HepG2 (cell line): ENCODE data around the gene CDC34. TPM values are rescaled to one million over a fixed set of nuclear protein-coding genes. Genes with fewer than 3 reads are reported as not detected.

ENCODE experiments used
- ATAC-seq: fragments of 200-7000 bp; cut with Tn5 transposase; 3 replicates; pipeline ENCODE4 v1.9.1; 2020; ENCODE audit warnings: mild to moderate bottlenecking, moderate library complexity
- BruUV-seq: library from RNA; stranded (reverse); fragments of 400-500 nt; replicated peaks from 2 replicates; lab custom pipeline; 2021; lab: Mats Ljungman, UMichigan
- CTCF ChIA-PET: fragments of 300-600 bp; formaldehyde crosslinking; extraction: SDS; loops from one replicate; lab custom pipeline; 2021; ENCODE audit warnings: low total read pairs, inconsistent platforms, low intra/inter-chr PET ratio; lab: Yijun Ruan, JAX
- POLR2A ChIA-PET: fragments of 350-600 bp; sonication (Branson Sonifier 250); formaldehyde crosslinking; loops from one replicate; lab custom pipeline; 2020; ENCODE audit warnings: antibody characterized with exemption, inconsistent platforms; lab: Yijun Ruan, JAX
- DNase-seq: peaks from one replicate; pipeline ENCODE4 v3.0.0-alpha.2; 2015; ENCODE audit warnings: low spot score
- FAIRE-seq: peaks from 3 replicates; lab custom pipeline; 2011; peaks lifted over from hg19 to GRCh38; lab: Jason Lieb, UNC
- H2AFZ ChIP-seq: one replicate; pipeline ENCODE4 v1.6.1; 2011; ENCODE audit warnings: low read length, inconsistent platforms
- H3K27ac ChIP-seq: fragments of 300-600 bp; 3 replicates; pipeline ENCODE4 v1.8.0; 2011; ENCODE audit warnings: mixed run types, mild to moderate bottlenecking, mixed read lengths, low read length, inconsistent platforms; ENCODE audit not compliant: insufficient read depth; ENCODE audit errors: extremely low read length
- H3K27me3 ChIP-seq, 2 experiments: fragments of 200-600 bp in 1 of 2; 2 replicates in 1 of 2; 3 replicates in 1 of 2; pipeline versions ENCODE4 v1.6.0 to v1.8.0; 2011; ENCODE audit warnings: low read length in 2 of 2, mild to moderate bottlenecking in 2 of 2, moderate library complexity in 2 of 2, inconsistent platforms in 1 of 2; ENCODE audit not compliant: insufficient read depth in 2 of 2, control insufficient read depth in 1 of 2
- H3K36me3 ChIP-seq, 2 experiments: fragments of 200-600 bp in 1 of 2; replicated peaks in 1 of 2; 2 replicates in 1 of 2; 3 replicates in 1 of 2; pipeline versions ENCODE4 v1.5.1 to v1.8.0; 2011; ENCODE audit warnings: low read length in 2 of 2, inconsistent platforms in 1 of 2; ENCODE audit not compliant: insufficient read depth in 2 of 2, control insufficient read depth in 1 of 2
- H3K4me1 ChIP-seq: 2 replicates; pipeline ENCODE4 v1.5.1; 2012; ENCODE audit warnings: low read length, inconsistent platforms; ENCODE audit not compliant: insufficient read depth
- H3K4me2 ChIP-seq: 2 replicates; pipeline ENCODE4 v1.6.0; 2011; ENCODE audit warnings: low read depth, low read length, inconsistent platforms
- H3K4me3 ChIP-seq, 3 experiments: fragments of 200-600 bp in 1 of 3; sonication (generic), shearing (Covaris generic) in 1 of 3; replicated peaks in 1 of 3; 2 replicates each; pipeline ENCODE4 v1.5.1; 2011 to 2016; ENCODE audit warnings: low read length in 3 of 3, inconsistent platforms in 2 of 3, low read depth in 2 of 3, mild to moderate bottlenecking in 2 of 3, control low read depth in 1 of 3, mixed read lengths in 1 of 3; ENCODE audit not compliant: insufficient read depth in 1 of 3
- H3K79me2 ChIP-seq: one replicate; pipeline ENCODE4 v1.6.1; 2011; ENCODE audit warnings: low read length, inconsistent platforms; ENCODE audit not compliant: insufficient read depth
- H3K9ac ChIP-seq: 2 replicates; pipeline ENCODE4 v1.6.0; 2011; ENCODE audit warnings: mild to moderate bottlenecking, low read depth, low read length, inconsistent platforms; ENCODE audit not compliant: insufficient read depth
- H3K9me3 ChIP-seq: 2 replicates; pipeline ENCODE4 v1.5.1; 2012; ENCODE audit warnings: mild to moderate bottlenecking, low read length
- H4K20me1 ChIP-seq: 2 replicates; pipeline ENCODE4 v1.6.0; 2011; ENCODE audit warnings: inconsistent platforms, mild to moderate bottlenecking, low read length, moderate library complexity; ENCODE audit not compliant: insufficient read depth
- ARID5B ChIP-seq: IDR thresholded peaks from 2 replicates; pipeline ENCODE4 v1.4.0; 2020; ENCODE audit warnings: mild to moderate bottlenecking, missing genetic modification reagents
- DNMT3B ChIP-seq: conservative IDR thresholded peaks from 2 replicates; pipeline ENCODE4 v1.6.1; 2016; ENCODE audit warnings: missing biosample characterization, control low read depth
- FOXO1 ChIP-seq: sonication (generic); formaldehyde crosslinking; IDR thresholded peaks from 2 replicates; pipeline ENCODE4 v1.4.0; 2020; ENCODE audit warnings: missing genetic modification reagents
- GZF1 ChIP-seq: sonication (generic); formaldehyde crosslinking; IDR thresholded peaks from 2 replicates; pipeline ENCODE4 v1.5.1; 2020; ENCODE audit warnings: mild to moderate bottlenecking, missing genetic modification reagents
- JARID2 ChIP-seq: sonication (generic); formaldehyde crosslinking; IDR thresholded peaks from 2 replicates; pipeline ENCODE4 v1.8.1; 2023; ENCODE audit warnings: missing genetic modification reagents, inconsistent platforms; ENCODE audit not compliant: insufficient replicate concordance
- KDM1A ChIP-seq: IDR thresholded peaks from 2 replicates; pipeline ENCODE4 v1.6.1; 2016; ENCODE audit warnings: missing compliant biosample characterization
- PAX8 ChIP-seq: sonication (generic); formaldehyde crosslinking; IDR thresholded peaks from 2 replicates; pipeline ENCODE4 v1.8.0; 2022; ENCODE audit warnings: mild to moderate bottlenecking, missing genetic modification reagents, borderline replicate concordance
- SRSF1 ChIP-seq: fragments of 200-400 bp; formaldehyde crosslinking; optimal IDR thresholded peaks from 2 replicates; pipeline ENCODE3; 2017; ENCODE audit warnings: mild to moderate bottlenecking, low read depth, low read length, moderate library complexity
- TBX2 ChIP-seq: sonication (generic); formaldehyde crosslinking; IDR thresholded peaks from 2 replicates; pipeline ENCODE4 v1.5.0; 2020; ENCODE audit warnings: missing genetic modification reagents, mild to moderate bottlenecking, borderline replicate concordance
- TCF12 ChIP-seq, 2 experiments: fragments of 450-650 bp in 1 of 2; sonication (generic) in 1 of 2; formaldehyde crosslinking in 1 of 2; IDR thresholded peaks; 2 replicates each; pipeline versions ENCODE4 v1.6.1 to v1.8.0; 2017 to 2022; ENCODE audit warnings: antibody characterized with exemption in 1 of 2, mild to moderate bottlenecking in 1 of 2, missing genetic modification reagents in 1 of 2, moderate library complexity in 1 of 2
- THAP11 ChIP-seq: IDR thresholded peaks from 2 replicates; pipeline ENCODE4 v1.6.1; 2016; ENCODE audit warnings: missing biosample characterization, missing genetic modification reagents
- TRAFD1 ChIP-seq: sonication (generic); formaldehyde crosslinking; IDR thresholded peaks from 2 replicates; pipeline ENCODE4 v1.5.1; 2020; ENCODE audit warnings: missing genetic modification reagents, mild to moderate bottlenecking, borderline replicate concordance
- ZNF264 ChIP-seq: sonication (generic); formaldehyde crosslinking; IDR thresholded peaks from 2 replicates; pipeline ENCODE4 v1.4.0; 2020; ENCODE audit warnings: missing genetic modification reagents
- ZNF557 ChIP-seq: sonication (generic); formaldehyde crosslinking; IDR thresholded peaks from 2 replicates; pipeline ENCODE4 v1.4.0; 2020; ENCODE audit warnings: missing genetic modification reagents
- ZNF564 ChIP-seq: sonication (generic); formaldehyde crosslinking; IDR thresholded peaks from 2 replicates; pipeline ENCODE4 v1.8.1; 2023; ENCODE audit warnings: mild to moderate bottlenecking, missing genetic modification reagents
- ZNF670 ChIP-seq: sonication (generic); formaldehyde crosslinking; IDR thresholded peaks from 2 replicates; pipeline ENCODE4 v1.8.0; 2022; ENCODE audit warnings: mild to moderate bottlenecking, missing genetic modification reagents, borderline replicate concordance
- ZNF75D ChIP-seq: sonication (generic); formaldehyde crosslinking; IDR thresholded peaks from 2 replicates; pipeline ENCODE4 v1.8.1; 2023; ENCODE audit warnings: missing genetic modification reagents, mild to moderate bottlenecking, borderline replicate concordance
- WGBS: methylation state at CpG from one replicate; pipeline ENCODE4 v1.1.6; 2017; ENCODE audit warnings: low lambda C conversion rate; 5-methylcytosine and 5-hydroxymethylcytosine counted together
- in situ Hi-C: cut with HindIII; loops from 2 replicates; pipeline ENCODE4 v1.10.0; 2017; ENCODE audit warnings: low pct_unique_long_range_greater_than_20kb; ENCODE audit not compliant: extremely low pct_ligation_motif_present
- intact Hi-C: fragments of 100-400 bp; cut with micrococcal nuclease; formaldehyde crosslinking; loops from one replicate; pipeline ENCODE4 v1.10.0; 2022; ENCODE audit not compliant: unreplicated experiment
- polyA plus RNA-seq, 8 experiments: library from polyadenylated mRNA; depleted of rRNA in 3 of 8; stranded (reverse) in 7 of 8; unstranded in 1 of 8; fragments of >200 nt; fragmentation: Illumina TruSeq in 4 of 8; extraction: Trizol in 4 of 8; gene quantifications; 2 replicates each; pipeline versions ENCODE4 v1.2.1 to v1.2.3, GENCODE V29; 2011 to 2016; ENCODE audit warnings: low read depth in 4 of 8, missing spikeins in 1 of 8, mixed read lengths in 1 of 8; ENCODE audit not compliant: insufficient read depth in 1 of 8
- total RNA-seq, 5 experiments: library from RNA; depleted of rRNA; stranded (reverse); fragments of >200 nt; fragmentation: Illumina TruSeq; extraction: Trizol; gene quantifications; 2 replicates each; pipeline ENCODE4 v1.2.3, GENCODE V29; 2016; ENCODE audit warnings: low read depth in 1 of 5

CDC34 gene
- total and polyA plus RNA-seq, 2 of the 13 experiments (the other 11 are each of a cell fraction or from before 2014, with no cell fraction given): 138 to 150 TPM

- no peaks in the 10 kb centered on the region for H3K36me3 ChIP-seq
- no peak overlapping the region for H3K4me3 ChIP-seq
- H3K4me1 ChIP-seq: peaks cover 43% of the 10 kb centered on the region
- no peak for TF ChIP-seq ZNF564
- TF ChIP-seq TBX2 (CRISPR knock-in tag): no peak
- no peak for TF ChIP-seq KDM1A (CRISPR knock-in tag)
- TF ChIP-seq DNMT3B (CRISPR knock-in tag): no peak
- TF ChIP-seq ZNF670 (CRISPR knock-in tag): no peak
- no peak for TF ChIP-seq TRAFD1 (CRISPR knock-in tag)
- no peak for TF ChIP-seq ARID5B
- no peak for TF ChIP-seq ZNF264
- no peak for TF ChIP-seq JARID2 (CRISPR knock-in tag)
- no peak for TF ChIP-seq ZNF75D (CRISPR knock-in tag)
- TF ChIP-seq SRSF1: no peak
- TF ChIP-seq TCF12 (IDR thresholded peaks at IDR 0.05): no peak
- no peak for TF ChIP-seq TCF12 (CRISPR knock-in tag; IDR thresholded peaks at IDR 0.05)
- no peak for TF ChIP-seq FOXO1 (CRISPR knock-in tag)
- TF ChIP-seq GZF1: no peak
- no peak for TF ChIP-seq THAP11 (CRISPR knock-in tag)
- TF ChIP-seq ZNF557: no peak
- no peak for TF ChIP-seq PAX8 (CRISPR knock-in tag)
- TF ChIP-seq, all 625 proteins: peak for 0
- BruUV-seq: no TSS peak
- no peak for FAIRE-seq
- Histone ChIP-seq H3K9me3 (no peaks in the 10 kb centered on the region), H3K27me3 (peaks cover 0 to 4% of the 10 kb centered on the region in 2 experiments; a peak in 2 of 5 replicates), H2AFZ (no peak overlapping the region), H3K9ac (no peak overlapping the region), H3K79me2 (no peaks in the 10 kb centered on the region), H3K27ac (no peak overlapping the region), H3K4me2 (no peak overlapping the region), H4K20me1 (no peaks in the 10 kb centered on the region)
- in situ Hi-C loops (no loop called here), intact Hi-C loops (no loop called here)
- ChIA-PET POLR2A (no interaction called here), CTCF (no interaction called here)
- DNase-seq: no peak
- ATAC-seq: no peak
- 38% methylated on average over 18 of the region's 18 CpGs for WGBS
Measured at GRCh38 chr19:496986-497385, 34.6 kb upstream of the CDC34 start.
